ENCODE data around the gene HACD1. TPM values are rescaled to one million over a fixed set of nuclear protein-coding genes. Genes with fewer than 3 reads are reported as not detected.

The HACD1 gene
- total RNA-seq, 1 donor from 2014 or later: 1.9 TPM

GRCh38 chr10:17563452-17563851, 53.7 kb downstream of the HACD1 start:
- Histone ChIP-seq H2AFZ (replicated peaks) (no peak overlapping the region), H4K20me1 (ENCODE audit: low read depth) (no peaks in the 10 kb centered on the region), H3K9ac (no peak overlapping the region), H3K4me2 (no peak overlapping the region), H3K79me2 (ENCODE audit: low read depth) (no peaks in the 10 kb centered on the region), H3K9me3 (ENCODE audit: low read depth) (no peaks in the 10 kb centered on the region), H3K4me3 (no peak overlapping the region), H3K27ac (no peak overlapping the region), H3K4me1 (no peaks in the 10 kb centered on the region), H3F3A (ENCODE audit: low read depth) (no peaks in the 10 kb centered on the region), H3K36me3 (no peaks in the 10 kb centered on the region), H3K27me3 (no peaks in the 10 kb centered on the region)
- peaks cover 4% of the 10 kb centered on the region for H3K27me3 Mint-ChIP-seq (ENCODE audit: insufficient read depth, low read depth)
- peaks cover 3% of the 10 kb centered on the region for H3K4me1 Mint-ChIP-seq
- H3K36me3 Mint-ChIP-seq: peaks cover 2% of the 10 kb centered on the region
- no peak for DNase-seq (ENCODE audit: low spot score)
- no peaks in the 10 kb centered on the region for H3K9me3 Mint-ChIP-seq
- H3K27ac Mint-ChIP-seq: no peak overlapping the region
- TF ChIP-seq EZH2phosphoT487 (IDR thresholded peaks at IDR 0.05) (no peak), CTCF (IDR thresholded peaks at IDR 0.05) (no peak), EZH2 (IDR thresholded peaks at IDR 0.05) (no peak)
- no peak overlapping the region for H3K4me3 Mint-ChIP-seq

GRCh38 chr10:17562614-17563013, 54.6 kb downstream of the HACD1 start:
- no peaks in the 10 kb centered on the region for H3K79me2 ChIP-seq (ENCODE audit: low read depth)
- no peaks in the 10 kb centered on the region for H3K27me3 ChIP-seq
- H3K27me3 Mint-ChIP-seq (ENCODE audit: insufficient read depth, low read depth): no peaks in the 10 kb centered on the region
- no peaks in the 10 kb centered on the region for H4K20me1 ChIP-seq (ENCODE audit: low read depth)
- no peaks in the 10 kb centered on the region for H3K9me3 ChIP-seq (ENCODE audit: low read depth)
- H3K4me1 ChIP-seq: no peaks in the 10 kb centered on the region
- TF ChIP-seq EZH2 (IDR thresholded peaks at IDR 0.05) (no peak), CTCF (IDR thresholded peaks at IDR 0.05) (no peak), EZH2phosphoT487 (IDR thresholded peaks at IDR 0.05) (no peak)
- H3K4me3 ChIP-seq: no peak overlapping the region
- no peaks in the 10 kb centered on the region for H3K36me3 ChIP-seq
- H3K36me3 Mint-ChIP-seq: peaks cover 2% of the 10 kb centered on the region
- H3K27ac Mint-ChIP-seq: no peak overlapping the region
- H3K4me2 ChIP-seq: no peak overlapping the region
- DNase-seq (ENCODE audit: low spot score): no peak
- no peaks in the 10 kb centered on the region for H3K9me3 Mint-ChIP-seq
- H3K27ac ChIP-seq: no peak overlapping the region
- H3F3A ChIP-seq (ENCODE audit: low read depth): no peaks in the 10 kb centered on the region
- H3K4me3 Mint-ChIP-seq: no peak overlapping the region
- no peak overlapping the region for H2AFZ ChIP-seq (replicated peaks)
- peaks cover 3% of the 10 kb centered on the region for H3K4me1 Mint-ChIP-seq
- H3K9ac ChIP-seq: no peak overlapping the region

GRCh38 chr10:17561111-17561510, 56.1 kb downstream of the HACD1 start:
- Histone ChIP-seq H3F3A (ENCODE audit: low read depth) (no peaks in the 10 kb centered on the region), H3K79me2 (ENCODE audit: low read depth) (no peaks in the 10 kb centered on the region), H3K36me3 (no peaks in the 10 kb centered on the region), H3K27me3 (no peaks in the 10 kb centered on the region), H3K9ac (no peak overlapping the region), H4K20me1 (ENCODE audit: low read depth) (no peaks in the 10 kb centered on the region), H3K4me1 (no peaks in the 10 kb centered on the region), H2AFZ (replicated peaks) (no peak overlapping the region), H3K9me3 (ENCODE audit: low read depth) (no peaks in the 10 kb centered on the region), H3K27ac (no peak overlapping the region), H3K4me3 (no peak overlapping the region), H3K4me2 (no peak overlapping the region)
- TF ChIP-seq EZH2 (IDR thresholded peaks at IDR 0.05) (no peak), EZH2phosphoT487 (IDR thresholded peaks at IDR 0.05) (no peak), CTCF (IDR thresholded peaks at IDR 0.05) (no peak)
- no peaks in the 10 kb centered on the region for H3K9me3 Mint-ChIP-seq
- no peak for DNase-seq (ENCODE audit: low spot score)
- H3K4me1 Mint-ChIP-seq: peaks cover 3% of the 10 kb centered on the region
- no peak overlapping the region for H3K4me3 Mint-ChIP-seq
- no peaks in the 10 kb centered on the region for H3K27me3 Mint-ChIP-seq (ENCODE audit: insufficient read depth, low read depth)
- H3K36me3 Mint-ChIP-seq: peaks cover 2% of the 10 kb centered on the region
- no peak overlapping the region for H3K27ac Mint-ChIP-seq
